GM19023 (cell line): ENCODE results near the gene PDCD7.
"Not testable (repeated sequence)": the region's sequence is repeated elsewhere in the genome, so short reads cannot be mapped to it uniquely, and the experiment has no call there.

ENCODE experiments used
- ATAC-seq: cut with Tn5 transposase; IDR thresholded peaks from one replicate; pipeline ENCODE4 v1.9.1; 2021; ENCODE audit warnings: mild to moderate bottlenecking, moderate library complexity; ENCODE audit not compliant: unreplicated experiment

PDCD7 gene

GRCh38 chr15:65132878-65133547, 595 bp downstream of the PDCD7 start:
- peak; percentile 55 for ATAC-seq

GRCh38 chr15:65130941-65131340, 2.7 kb downstream of the PDCD7 start:
- ATAC-seq = no peak

- no peak for ATAC-seq
Observed at GRCh38 chr15:65115542-65115941, 18.1 kb downstream of the PDCD7 start.

- no peak for ATAC-seq
Observed at GRCh38 chr15:65115086-65115485, 18.5 kb downstream of the PDCD7 start, which contains the start of gene UBAP1L. Gene UBAP1L (minus strand): TSS chr15:65115200. CDS start chr15:65106215, 8,985 bp downstream.

- ATAC-seq = no peak
Observed at GRCh38 chr15:65110676-65111292, 22.8 kb downstream of the PDCD7 start.

DNA sequence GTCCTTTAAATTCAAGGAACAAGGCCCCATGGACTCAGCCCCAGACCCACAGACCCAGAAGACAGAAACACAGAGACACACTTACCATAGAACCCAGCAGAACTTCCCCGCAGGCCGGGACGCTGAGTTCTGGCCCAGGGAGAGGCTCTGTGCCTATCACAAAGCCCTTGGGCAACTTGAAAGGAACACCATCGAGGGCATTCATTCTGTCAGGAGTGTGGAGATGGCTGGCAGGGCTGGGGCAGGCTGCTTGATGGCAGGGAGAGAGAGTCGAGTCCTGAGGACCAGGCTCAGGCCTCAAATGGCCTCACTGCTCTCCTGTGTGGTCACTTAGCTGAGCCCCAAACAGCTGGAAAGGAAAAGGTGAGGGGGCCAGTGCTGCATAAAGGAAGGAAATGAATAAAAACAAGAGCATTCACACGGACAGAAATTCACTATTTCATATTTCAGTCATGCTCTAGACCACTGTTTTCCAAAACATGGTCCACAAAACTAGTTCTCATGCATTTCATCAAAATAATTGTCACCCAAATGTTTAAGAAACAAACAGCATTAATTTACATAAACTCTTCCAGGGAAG, 27.5 kb downstream of the PDCD7 start:
- ATAC-seq = no peak

- no peak for ATAC-seq
Observed at GRCh38 chr15:65105038-65105437, 28.6 kb downstream of the PDCD7 start.

- no peak for ATAC-seq
Observed at GRCh38 chr15:65102912-65103311, 30.7 kb downstream of the PDCD7 start.

DNA sequence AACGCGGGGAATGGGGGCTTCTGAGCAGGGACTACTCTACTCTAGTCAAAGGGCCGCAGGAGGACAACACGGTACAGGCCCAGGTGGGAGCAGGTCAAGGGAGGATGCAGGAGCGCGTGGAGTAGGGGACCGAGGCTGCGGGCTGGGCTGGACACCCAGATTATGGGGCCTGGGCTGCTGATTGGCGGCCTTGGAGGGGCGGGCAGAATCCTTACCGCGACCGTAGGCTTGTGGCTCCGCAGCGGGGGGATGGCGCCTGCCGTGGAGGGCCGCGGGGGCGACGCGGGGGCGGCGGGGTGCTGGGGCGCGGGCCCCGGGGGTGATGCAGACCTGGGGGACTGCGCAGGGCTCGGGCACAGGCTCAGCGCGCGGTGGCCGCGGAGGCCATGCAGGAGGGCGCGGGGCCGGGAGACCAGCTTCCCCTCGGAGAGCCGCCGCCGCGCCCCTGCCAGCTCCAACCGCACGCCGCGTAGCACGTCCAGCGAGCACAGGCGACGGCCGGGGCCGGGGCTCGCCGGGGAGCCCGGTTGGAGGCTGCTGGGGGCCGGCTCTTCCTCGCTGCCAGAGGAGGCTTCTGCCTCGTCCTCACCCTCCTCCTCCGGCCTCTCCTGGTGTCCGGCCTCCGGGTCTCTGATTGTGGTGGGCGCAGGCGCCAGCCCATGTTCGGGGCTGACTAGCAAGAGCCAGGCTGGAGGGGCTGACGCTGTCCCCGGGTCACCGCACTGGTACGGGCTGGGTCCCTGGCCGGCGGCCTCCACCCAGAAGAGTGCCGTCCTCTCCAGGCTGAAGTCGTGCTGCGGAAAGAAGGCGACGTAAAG, 31.5 kb downstream of the PDCD7 start:
- no peak for ATAC-seq

DNA sequence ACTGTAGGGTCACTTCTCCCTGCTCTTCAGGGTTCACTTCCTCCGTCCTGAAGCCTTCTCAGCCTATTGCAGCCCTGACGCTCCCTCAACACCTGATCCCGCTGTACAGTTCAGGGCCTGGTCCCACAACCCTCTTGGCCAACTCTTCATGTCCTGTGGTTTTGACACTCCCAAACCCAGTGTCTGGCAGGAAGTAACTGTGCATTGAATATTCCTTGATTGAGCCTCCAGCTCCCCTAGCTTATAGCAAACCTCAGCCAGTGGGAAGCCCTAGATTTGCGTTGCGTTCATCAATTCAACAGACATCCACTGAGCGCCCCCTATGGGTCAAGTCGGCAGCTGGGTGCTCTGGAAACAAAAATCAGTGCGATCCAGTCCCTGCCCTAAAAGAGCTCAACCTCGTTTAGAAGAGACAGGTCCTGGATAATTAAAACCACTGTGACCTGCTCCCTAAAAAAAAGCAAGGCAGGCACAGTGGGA, 32.2 kb downstream of the PDCD7 start:
- no peak for ATAC-seq

GRCh38 chr15:65100442-65100841, 33.2 kb downstream of the PDCD7 start:
- no peak for ATAC-seq

DNA sequence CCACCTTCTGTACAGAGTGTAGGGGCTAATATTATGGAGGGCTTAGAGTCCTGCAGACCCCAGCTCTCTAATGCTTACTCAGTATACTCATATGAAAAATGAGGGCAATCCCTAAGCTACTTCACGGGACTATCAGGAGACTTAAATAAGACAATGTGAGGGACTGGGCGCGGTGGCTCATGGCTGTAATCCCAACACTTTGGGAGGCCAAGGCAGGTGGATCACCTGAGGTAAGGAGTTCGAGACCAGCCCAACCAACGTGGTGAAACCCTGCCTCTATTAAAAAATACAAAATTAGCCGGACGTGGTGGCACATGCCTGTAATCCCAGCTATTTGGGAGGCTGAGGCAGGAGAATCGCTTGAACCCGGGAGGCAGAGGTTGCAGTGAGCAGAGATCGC, 33.8 kb downstream of the PDCD7 start:
- not testable (repeated sequence) for ATAC-seq

GRCh38 chr15:65099336-65099735, 34.3 kb downstream of the PDCD7 start:
- no peak for ATAC-seq

- no peak for ATAC-seq
Observed at GRCh38 chr15:65097651-65098263, 35.9 kb downstream of the PDCD7 start.

GRCh38 chr15:65096481-65097385, 36.9 kb downstream of the PDCD7 start:
- ATAC-seq = no peak

DNA sequence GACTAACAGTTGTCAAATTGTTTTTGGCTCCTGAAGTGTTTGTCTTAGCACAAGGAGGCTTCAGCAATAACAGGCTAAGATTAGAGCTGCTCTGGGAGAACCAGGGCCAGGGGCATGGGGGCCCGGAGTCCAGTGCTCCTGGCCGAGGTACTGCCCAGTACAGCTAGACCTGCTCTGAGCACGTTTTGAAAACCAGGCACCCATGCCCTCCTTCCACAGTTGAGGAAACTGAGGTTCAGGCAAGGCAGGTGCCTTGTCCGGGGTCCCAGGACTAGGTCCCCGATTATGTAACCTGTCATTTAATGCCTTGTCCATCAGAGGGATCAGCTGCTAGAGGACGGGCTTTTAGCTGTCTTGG, 37.9 kb downstream of the PDCD7 start:
- ATAC-seq = no peak

- no peak for ATAC-seq
Observed at GRCh38 chr15:65095011-65095746, 38.4 kb downstream of the PDCD7 start.

- no peak for ATAC-seq
Observed at GRCh38 chr15:65094294-65094995, 39.2 kb downstream of the PDCD7 start.

DNA sequence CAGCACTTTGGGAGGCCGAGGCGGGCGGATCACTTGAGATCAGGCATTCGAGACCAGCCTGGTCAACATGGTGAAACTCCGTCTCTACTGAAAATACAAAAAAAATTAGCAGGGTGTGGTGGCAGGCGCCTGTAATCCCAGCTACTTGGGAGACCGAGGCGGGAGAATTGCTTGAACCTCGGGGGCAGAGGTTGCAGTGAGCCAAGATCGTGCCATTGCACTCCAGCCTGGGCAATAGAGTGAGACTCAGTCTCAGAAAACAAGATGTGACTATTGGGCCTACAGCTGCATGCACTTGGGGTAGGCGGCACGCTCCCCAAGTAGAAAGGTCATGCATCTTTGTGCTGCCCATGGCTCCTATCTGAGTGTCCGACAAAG, 39.8 kb downstream of the PDCD7 start:
- not testable (repeated sequence) for ATAC-seq
